ENCODE measurements around the gene RAVER1. TPM values are rescaled to one million over a fixed set of nuclear protein-coding genes. Genes with fewer than 3 reads are reported as not detected.
A peak's percentile ranks its signal among the peaks of the same experiment; 100 is the strongest.

Gene RAVER1
- total and polyA plus RNA-seq, 9 of the 15 experiments (the other 6 are each of a cell fraction or from before 2014, with no cell fraction given), result 0.06 to 113 (median 7.0) TPM

GRCh38 chr19:10380313-10381102, 47.2 kb upstream of the RAVER1 start, which contains the start of gene TYK2 (continued):
- TF ChIP-seq MBD1 (CRISPR knock-in tag; IDR thresholded peaks at IDR 0.05) (no peak), NR2F6 (CRISPR knock-in tag; IDR thresholded peaks at IDR 0.05) (no peak), MAZ (CRISPR knock-in tag; conservative IDR thresholded peaks at IDR 0.05 in 1 of 2, IDR thresholded peaks at IDR 0.05 in 1 of 2) (peak; percentile 82 to 84), BCL6 (CRISPR knock-in tag; IDR thresholded peaks at IDR 0.05) (no peak), TCF15 (CRISPR knock-in tag; IDR thresholded peaks at IDR 0.05) (no peak), CBX8 (IDR thresholded peaks at IDR 0.05; ENCODE audit: borderline replicate concordance, extremely low read depth, low read depth, low read length, poor library complexity, severe bottlenecking) (no peak), ZNF174 (CRISPR knock-in tag; IDR thresholded peaks at IDR 0.05) (no peak), FOXA1 (IDR thresholded peaks at IDR 0.05; ENCODE audit: borderline replicate concordance) (no peak), MTA1 (IDR thresholded peaks at IDR 0.05; ENCODE audit: borderline replicate concordance) (no peak), ZNF583 (CRISPR knock-in tag; IDR thresholded peaks at IDR 0.05) (no peak), MTA3 (IDR thresholded peaks at IDR 0.05; ENCODE audit: borderline replicate concordance) (peak; percentile 80; the same call in 1 of the 2 replicates), RB1 (IDR thresholded peaks at IDR 0.05; ENCODE audit: low read depth) (peak; percentile 61; the same call in 1 of the 2 replicates), ETV5 (CRISPR knock-in tag; IDR thresholded peaks at IDR 0.05; ENCODE audit: low read depth) (peak; percentile 74), NR1H2 (CRISPR knock-in tag; IDR thresholded peaks at IDR 0.05) (no peak), PRMT5 (CRISPR knock-in tag; IDR thresholded peaks at IDR 0.05) (no peak), TAF9B (IDR thresholded peaks at IDR 0.05; ENCODE audit: partially characterized antibody) (peak; percentile 62), ZC3H4 (CRISPR knock-in tag; IDR thresholded peaks at IDR 0.05; ENCODE audit: borderline replicate concordance) (no peak), ZBTB43 (CRISPR knock-in tag; IDR thresholded peaks at IDR 0.05) (no peak), GTF2E2 (tag; IDR thresholded peaks at IDR 0.05) (no peak), HMGXB4 (CRISPR knock-in tag; IDR thresholded peaks at IDR 0.05) (no peak), GTF2F1 (IDR thresholded peaks at IDR 0.05; ENCODE audit: low read depth, low read length) (no peak)

Measured in K562 (cell line).